ENCODE measurements around the gene GRB2.

Gene GRB2

DNA sequence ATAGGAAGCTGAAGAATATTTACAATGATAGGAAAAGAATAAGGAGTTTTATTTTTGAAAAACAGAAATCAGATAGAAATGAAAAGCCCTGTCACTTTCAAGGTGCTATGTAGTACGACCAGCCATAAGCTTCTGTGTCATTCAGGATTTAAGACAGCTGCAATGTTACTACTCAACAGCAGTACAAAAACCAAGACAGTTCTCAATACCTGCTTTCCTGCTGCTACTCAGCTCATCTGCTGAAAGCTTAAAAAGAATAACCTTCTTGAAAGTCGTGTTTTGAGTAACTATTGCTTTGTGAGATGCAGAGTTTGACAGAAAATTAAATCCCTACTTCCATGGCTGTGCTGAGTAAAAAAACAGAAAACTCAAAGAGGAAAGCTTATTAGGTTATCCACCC, 8.7 kb downstream of the GRB2 start:
- TF ChIP-seq SPI1 (IDR thresholded peaks at IDR 0.05; ENCODE audit: borderline replicate concordance, low read depth) (no peak), GABPA (IDR thresholded peaks at IDR 0.05; ENCODE audit: low read depth) (no peak), POLR2AphosphoS5 (IDR thresholded peaks at IDR 0.05; ENCODE audit: low read depth) (no peak)
- TF ChIP-seq, protein P1, sequence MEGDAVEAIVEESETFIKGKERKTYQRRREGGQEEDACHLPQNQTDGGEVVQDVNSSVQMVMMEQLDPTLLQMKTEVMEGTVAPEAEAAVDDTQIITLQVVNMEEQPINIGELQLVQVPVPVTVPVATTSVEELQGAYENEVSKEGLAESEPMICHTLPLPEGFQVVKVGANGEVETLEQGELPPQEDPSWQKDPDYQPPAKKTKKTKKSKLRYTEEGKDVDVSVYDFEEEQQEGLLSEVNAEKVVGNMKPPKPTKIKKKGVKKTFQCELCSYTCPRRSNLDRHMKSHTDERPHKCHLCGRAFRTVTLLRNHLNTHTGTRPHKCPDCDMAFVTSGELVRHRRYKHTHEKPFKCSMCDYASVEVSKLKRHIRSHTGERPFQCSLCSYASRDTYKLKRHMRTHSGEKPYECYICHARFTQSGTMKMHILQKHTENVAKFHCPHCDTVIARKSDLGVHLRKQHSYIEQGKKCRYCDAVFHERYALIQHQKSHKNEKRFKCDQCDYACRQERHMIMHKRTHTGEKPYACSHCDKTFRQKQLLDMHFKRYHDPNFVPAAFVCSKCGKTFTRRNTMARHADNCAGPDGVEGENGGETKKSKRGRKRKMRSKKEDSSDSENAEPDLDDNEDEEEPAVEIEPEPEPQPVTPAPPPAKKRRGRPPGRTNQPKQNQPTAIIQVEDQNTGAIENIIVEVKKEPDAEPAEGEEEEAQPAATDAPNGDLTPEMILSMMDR (IDR thresholded peaks at IDR 0.05; ENCODE audit: insufficient read depth, low read length), result no peak
- TF ChIP-seq, protein P2, sequence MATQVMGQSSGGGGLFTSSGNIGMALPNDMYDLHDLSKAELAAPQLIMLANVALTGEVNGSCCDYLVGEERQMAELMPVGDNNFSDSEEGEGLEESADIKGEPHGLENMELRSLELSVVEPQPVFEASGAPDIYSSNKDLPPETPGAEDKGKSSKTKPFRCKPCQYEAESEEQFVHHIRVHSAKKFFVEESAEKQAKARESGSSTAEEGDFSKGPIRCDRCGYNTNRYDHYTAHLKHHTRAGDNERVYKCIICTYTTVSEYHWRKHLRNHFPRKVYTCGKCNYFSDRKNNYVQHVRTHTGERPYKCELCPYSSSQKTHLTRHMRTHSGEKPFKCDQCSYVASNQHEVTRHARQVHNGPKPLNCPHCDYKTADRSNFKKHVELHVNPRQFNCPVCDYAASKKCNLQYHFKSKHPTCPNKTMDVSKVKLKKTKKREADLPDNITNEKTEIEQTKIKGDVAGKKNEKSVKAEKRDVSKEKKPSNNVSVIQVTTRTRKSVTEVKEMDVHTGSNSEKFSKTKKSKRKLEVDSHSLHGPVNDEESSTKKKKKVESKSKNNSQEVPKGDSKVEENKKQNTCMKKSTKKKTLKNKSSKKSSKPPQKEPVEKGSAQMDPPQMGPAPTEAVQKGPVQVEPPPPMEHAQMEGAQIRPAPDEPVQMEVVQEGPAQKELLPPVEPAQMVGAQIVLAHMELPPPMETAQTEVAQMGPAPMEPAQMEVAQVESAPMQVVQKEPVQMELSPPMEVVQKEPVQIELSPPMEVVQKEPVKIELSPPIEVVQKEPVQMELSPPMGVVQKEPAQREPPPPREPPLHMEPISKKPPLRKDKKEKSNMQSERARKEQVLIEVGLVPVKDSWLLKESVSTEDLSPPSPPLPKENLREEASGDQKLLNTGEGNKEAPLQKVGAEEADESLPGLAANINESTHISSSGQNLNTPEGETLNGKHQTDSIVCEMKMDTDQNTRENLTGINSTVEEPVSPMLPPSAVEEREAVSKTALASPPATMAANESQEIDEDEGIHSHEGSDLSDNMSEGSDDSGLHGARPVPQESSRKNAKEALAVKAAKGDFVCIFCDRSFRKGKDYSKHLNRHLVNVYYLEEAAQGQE (IDR thresholded peaks at IDR 0.05; ENCODE audit: insufficient replicate concordance, low read depth), result no peak
- no peaks in the 10 kb centered on the region for H3K27me3 ChIP-seq (ENCODE audit: insufficient read depth, poor library complexity, severe bottlenecking)
- no peak for DNase-seq (ENCODE audit: low read depth in 1 of 2, low spot score in 1 of 2)
- no peak overlapping the region for H3K4me3 ChIP-seq (replicated peaks; ENCODE audit: insufficient read depth, low read length)
- no peak overlapping the region for H3K27ac ChIP-seq (replicated peaks)

DNA sequence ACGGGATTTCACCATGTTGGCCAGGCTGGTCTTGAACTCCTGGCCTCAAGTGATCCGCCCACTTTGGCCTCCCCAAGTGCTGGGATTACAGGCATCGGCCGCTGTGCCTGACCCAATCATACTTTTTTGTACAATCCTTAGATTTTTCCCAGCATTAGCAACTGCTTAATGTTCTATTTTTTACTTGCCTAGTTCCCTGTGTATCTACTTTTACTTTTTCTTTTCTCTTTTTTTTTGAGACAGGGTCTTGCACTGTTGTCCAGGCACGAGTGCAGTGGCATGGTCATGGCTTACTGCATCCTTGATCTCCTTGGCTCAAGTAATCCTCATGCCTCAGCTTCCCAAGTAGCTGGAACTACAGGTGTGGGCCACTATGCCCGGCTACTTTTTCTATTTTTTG, 9.5 kb downstream of the GRB2 start:
- peak overlapping the region; percentile 31; the same call in 1 of the 2 replicates for H3K27ac ChIP-seq (replicated peaks)
- H3K27me3 ChIP-seq (ENCODE audit: insufficient read depth, poor library complexity, severe bottlenecking), result no peaks in the 10 kb centered on the region
- TF ChIP-seq, protein P2 (IDR thresholded peaks at IDR 0.05; ENCODE audit: insufficient replicate concordance, low read depth), result no peak
- TF ChIP-seq SPI1 (IDR thresholded peaks at IDR 0.05; ENCODE audit: borderline replicate concordance, low read depth) (no peak), POLR2AphosphoS5 (IDR thresholded peaks at IDR 0.05; ENCODE audit: low read depth) (no peak), GABPA (IDR thresholded peaks at IDR 0.05; ENCODE audit: low read depth) (no peak)
- TF ChIP-seq, protein P1 (IDR thresholded peaks at IDR 0.05; ENCODE audit: insufficient read depth, low read length), result no peak
- H3K4me3 ChIP-seq (replicated peaks; ENCODE audit: insufficient read depth, low read length), result no peak overlapping the region
- no peak for DNase-seq (ENCODE audit: low read depth in 1 of 2, low spot score in 1 of 2)

DNA sequence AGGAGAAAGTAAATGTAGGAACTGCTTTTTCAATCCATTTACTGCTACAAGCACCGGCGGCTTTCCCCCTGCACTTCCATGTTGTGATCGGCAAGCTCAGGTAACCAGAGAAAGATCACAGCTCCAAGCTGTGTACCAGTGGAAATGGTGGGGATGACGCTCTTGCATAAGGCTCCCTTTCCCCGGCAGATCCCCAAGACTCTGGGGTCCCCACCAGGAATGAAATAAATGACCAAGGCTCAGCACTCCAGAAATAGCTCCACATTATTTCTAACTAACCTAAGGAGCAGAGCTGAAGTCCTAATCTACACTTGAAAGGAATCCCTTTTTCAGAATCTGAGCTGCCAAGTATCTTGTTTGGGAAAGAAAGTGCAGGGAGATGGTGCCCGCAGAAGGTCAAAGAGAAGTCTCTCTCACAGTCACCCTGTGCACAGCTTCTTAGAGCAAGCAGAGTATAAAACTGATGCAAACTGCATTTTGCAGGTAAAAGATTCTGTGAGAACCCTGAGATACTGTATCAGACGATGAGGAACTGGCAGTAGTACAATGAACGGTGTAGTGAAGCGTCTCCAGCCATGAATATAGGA, 11.1 kb downstream of the GRB2 start:
- H3K4me3 ChIP-seq (replicated peaks; ENCODE audit: insufficient read depth, low read length), result peak overlapping the region; percentile 44

More for the DNA sequence above, 11.1 kb downstream of the GRB2 start:
- peak overlapping the region; percentile 23 for H3K27ac ChIP-seq (replicated peaks)
- no peaks in the 10 kb centered on the region for H3K27me3 ChIP-seq (ENCODE audit: insufficient read depth, poor library complexity, severe bottlenecking)
- DNase-seq (ENCODE audit: low read depth in 1 of 2, low spot score in 1 of 2), result peak in 1 of 2 experiments; percentile 13
- TF ChIP-seq SPI1 (IDR thresholded peaks at IDR 0.05; ENCODE audit: borderline replicate concordance, low read depth) (no peak), GABPA (IDR thresholded peaks at IDR 0.05; ENCODE audit: low read depth) (no peak), POLR2AphosphoS5 (IDR thresholded peaks at IDR 0.05; ENCODE audit: low read depth) (no peak)
- TF ChIP-seq, protein P2 (IDR thresholded peaks at IDR 0.05; ENCODE audit: insufficient replicate concordance, low read depth), result no peak
- TF ChIP-seq, protein P1 (IDR thresholded peaks at IDR 0.05; ENCODE audit: insufficient read depth, low read length), result no peak
